RPMI8226 (cell line): ENCODE measurements around the gene CREG1.
A peak's percentile ranks its signal among the peaks of the same experiment; 100 is the strongest.

ENCODE experiments used
- DNase-seq: peaks from one replicate; pipeline ENCODE4 v3.0.0-alpha.2; 2015

The CREG1 gene

GRCh38 chr1:167502719-167503462 is 50.7 kb downstream of the CREG1 start:
- DNase-seq: no peak

- no peak for DNase-seq
Measured at GRCh38 chr1:167502192-167502551, 51.4 kb downstream of the CREG1 start.

GRCh38 chr1:167501515-167502191 is 51.9 kb downstream of the CREG1 start:
- DNase-seq: peak; percentile 15

GRCh38 chr1:167500283-167500860 is 53.2 kb downstream of the CREG1 start:
- DNase-seq: peak; percentile 18

- DNase-seq: peak; percentile 86
Measured at GRCh38 chr1:167499664-167500101, 53.9 kb downstream of the CREG1 start.

GRCh38 chr1:167499106-167499505 is 54.5 kb downstream of the CREG1 start:
- peak; percentile 25 for DNase-seq

GRCh38 chr1:167496797-167497619 is 56.6 kb downstream of the CREG1 start:
- DNase-seq: no peak

- no peak for DNase-seq
Measured at GRCh38 chr1:167493372-167493771, 60.2 kb downstream of the CREG1 start.

- no peak for DNase-seq
Measured at GRCh38 chr1:167492481-167492910, 61.1 kb downstream of the CREG1 start.

GRCh38 chr1:167491586-167492461 is 61.7 kb downstream of the CREG1 start:
- DNase-seq: peak; percentile 48
